H54 (cell line): ENCODE results near the gene RIPOR3.

ENCODE experiments used
- DNase-seq: peaks from one replicate; pipeline ENCODE4 v3.0.0; 2011; ENCODE audit warnings: low spot score, mixed read lengths; ENCODE audit not compliant: insufficient read length
- FAIRE-seq: peaks from 3 replicates; lab custom pipeline; 2011; peaks lifted over from hg19 to GRCh38; lab: Jason Lieb, UNC
- POLR2A ChIP-seq: IDR thresholded peaks from 2 replicates; pipeline ENCODE4 v1.6.1; 2011; ENCODE audit warnings: low read depth, mild to moderate bottlenecking, low read length

Gene RIPOR3

GRCh38 chr20:50636601-50637540 lies 54.5 kb downstream of the RIPOR3 start:
- DNase-seq, result no peak

DNA sequence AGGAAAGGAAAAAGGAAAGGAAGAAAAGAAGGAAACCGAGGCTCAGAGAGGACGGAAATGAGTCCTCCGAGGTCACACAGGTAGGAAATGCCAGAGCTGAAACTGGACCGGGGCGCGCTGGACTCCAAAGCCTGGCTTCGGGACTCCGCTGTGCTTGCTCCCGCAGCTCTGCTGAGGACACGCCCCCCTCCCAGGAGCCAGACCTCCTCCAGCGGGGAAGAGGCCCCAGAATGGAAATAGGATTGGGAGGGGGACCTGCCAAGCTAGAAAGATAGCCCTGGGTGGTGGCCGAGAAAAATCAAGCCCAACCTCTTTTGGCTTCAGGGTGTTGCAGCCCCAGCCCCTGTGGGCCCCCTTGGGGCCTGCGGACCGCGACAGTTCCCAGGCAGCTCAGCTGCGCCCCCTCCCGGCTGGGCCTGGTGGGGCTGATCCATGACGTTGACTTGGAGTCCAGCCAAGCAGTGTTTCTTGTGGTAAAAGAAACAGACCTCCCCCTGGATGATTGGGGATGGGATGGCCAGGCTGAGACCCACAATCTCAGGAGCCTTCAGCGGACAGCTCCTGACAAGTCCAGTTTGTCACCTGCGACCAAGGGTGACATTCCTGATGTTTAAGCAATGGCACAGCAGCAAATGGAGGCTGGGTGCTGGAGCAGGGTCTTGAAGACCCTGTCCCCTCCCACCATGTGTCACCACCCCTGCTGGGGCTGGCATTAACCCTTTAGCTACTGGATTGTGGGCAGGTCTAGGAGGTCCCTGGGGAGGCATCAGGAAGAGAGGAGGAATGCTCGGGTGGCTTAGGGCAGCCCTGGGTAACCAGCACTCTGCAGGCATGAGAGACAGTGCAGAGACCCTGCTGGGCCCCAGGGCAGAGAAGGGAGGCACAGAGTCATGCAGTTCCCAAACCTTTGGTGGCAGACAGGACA lies 55.4 kb downstream of the RIPOR3 start:
- DNase-seq (peak; percentile 78), FAIRE-seq (no peak)
- TF ChIP-seq POLR2A, result no peak

More at GRCh38 chr20:50636601-50637540, 54.5 kb downstream of the RIPOR3 start:
- no peak for FAIRE-seq
- no peak for TF ChIP-seq POLR2A

DNA sequence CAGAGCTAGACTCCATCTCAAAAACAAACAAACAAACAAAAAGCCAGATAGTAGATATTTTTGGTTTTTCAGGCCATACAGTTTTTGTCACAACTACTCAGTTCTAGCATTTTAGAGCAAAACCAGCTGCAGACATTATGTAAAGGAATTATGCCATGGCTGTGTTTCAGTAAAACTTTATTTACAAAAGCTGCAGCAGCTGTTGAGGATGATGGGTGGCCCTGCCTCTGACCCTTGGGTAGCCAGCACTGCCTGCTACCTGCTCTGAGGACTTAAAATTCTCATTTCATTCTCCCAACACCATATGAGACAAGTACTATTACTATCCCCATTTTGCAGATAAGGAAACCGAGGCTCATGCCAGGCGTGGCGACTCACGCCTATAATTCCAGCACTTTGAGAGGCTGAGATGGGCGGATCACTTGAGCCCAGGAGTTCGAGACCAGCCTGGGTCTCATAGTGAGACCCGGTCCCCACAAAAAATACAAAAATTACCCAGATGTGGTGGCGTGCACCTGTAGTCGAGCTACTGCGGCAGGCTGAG lies 56.3 kb downstream of the RIPOR3 start:
- no peak for FAIRE-seq
- no peak for DNase-seq
- TF ChIP-seq POLR2A, result no peak

- DNase-seq, result no peak
- no peak for TF ChIP-seq POLR2A
- no peak for FAIRE-seq
These were observed 57.2 kb downstream of the RIPOR3 start for GRCh38 chr20:50634191-50634590.

GRCh38 chr20:50633361-50633760 lies 58.0 kb downstream of the RIPOR3 start:
- TF ChIP-seq POLR2A, result no peak
- FAIRE-seq (no peak), DNase-seq (no peak)

- DNase-seq (no peak), FAIRE-seq (no peak)
- TF ChIP-seq POLR2A, result no peak
These were observed 58.6 kb downstream of the RIPOR3 start for GRCh38 chr20:50632701-50633100.

DNA sequence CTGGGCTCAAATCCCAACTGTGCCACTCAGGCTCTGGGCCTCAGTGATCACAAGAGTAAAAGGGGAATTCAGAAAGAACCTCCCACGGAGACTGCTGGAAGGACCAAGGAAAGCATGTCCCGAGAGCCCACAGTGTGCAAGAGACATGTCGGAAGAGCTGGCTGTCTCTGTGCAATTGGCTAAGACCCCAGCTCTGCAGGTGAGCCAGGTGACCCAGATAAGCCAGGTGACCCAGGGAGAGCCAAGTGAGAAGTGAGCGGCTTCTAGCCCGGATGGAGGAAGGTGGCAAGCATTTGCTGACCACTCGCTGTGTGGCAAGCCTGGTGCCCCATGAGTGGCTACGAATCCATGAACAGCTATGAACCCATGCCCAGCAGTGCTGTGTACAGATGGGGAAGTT lies 59.1 kb downstream of the RIPOR3 start:
- no peak for FAIRE-seq
- TF ChIP-seq POLR2A, result no peak
- DNase-seq, result no peak

- no peak for TF ChIP-seq POLR2A
- no peak for DNase-seq
- no peak for FAIRE-seq
These were observed 60.6 kb downstream of the RIPOR3 start for GRCh38 chr20:50630578-50631263.

DNA sequence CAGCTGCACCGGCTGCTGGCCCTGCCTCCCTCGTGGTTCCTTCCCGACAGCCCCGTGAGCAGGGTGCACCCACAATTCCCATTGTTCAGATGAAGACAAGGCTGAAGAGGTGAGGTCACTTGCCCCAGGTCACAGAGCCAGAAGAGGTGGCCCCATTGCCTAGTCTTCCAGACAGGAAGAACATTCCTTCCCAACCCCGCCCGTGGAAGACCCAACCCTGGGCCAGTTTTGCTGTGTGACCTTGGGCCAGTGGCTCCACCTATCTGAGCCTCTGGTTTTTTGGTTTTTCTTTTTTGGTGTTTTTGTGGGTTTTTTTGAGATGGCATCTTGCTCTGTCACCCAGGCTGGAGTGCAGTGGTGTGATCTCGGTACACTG lies 61.7 kb downstream of the RIPOR3 start:
- DNase-seq, result no peak
- FAIRE-seq, result no peak
- TF ChIP-seq POLR2A, result no peak

DNA sequence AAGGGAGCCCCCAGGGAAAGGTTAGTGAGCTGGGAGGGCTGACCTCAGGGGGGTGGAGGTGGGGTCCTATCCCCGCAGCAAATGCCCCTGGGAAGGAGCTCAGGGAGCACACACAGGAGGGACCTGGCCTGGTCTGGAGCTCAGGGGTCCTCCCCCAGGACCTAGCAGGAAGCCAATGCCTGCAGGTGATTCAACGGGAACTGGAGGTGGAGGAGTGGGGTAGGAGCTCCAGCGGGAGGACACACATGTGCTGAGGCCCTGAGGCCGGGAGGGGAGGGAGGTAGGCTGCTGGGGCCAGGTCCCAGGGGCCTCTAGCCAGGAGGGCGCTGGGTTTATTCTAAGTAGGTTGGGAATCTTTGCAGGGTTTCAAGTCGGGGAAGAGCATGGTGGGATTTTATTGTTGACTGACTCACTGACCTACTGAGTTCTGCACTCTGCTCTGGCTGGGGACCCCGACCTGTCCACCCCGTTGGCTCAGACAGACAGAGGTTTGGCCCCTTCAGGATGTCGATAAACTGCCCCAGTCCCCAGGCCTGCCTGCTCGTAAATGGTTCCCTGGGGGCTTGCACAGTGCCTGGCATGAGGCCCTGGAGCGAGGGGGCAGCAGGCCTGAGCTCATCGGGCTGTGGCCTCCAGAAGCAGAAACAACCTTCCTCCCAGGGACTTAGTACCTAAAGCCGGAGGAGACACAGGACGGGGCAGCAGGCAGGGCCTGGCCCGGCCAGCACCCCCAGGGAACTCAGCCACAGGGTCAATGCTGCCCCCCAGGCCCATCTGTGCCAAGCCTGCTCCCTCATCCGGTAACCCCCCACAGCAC lies 62.3 kb downstream of the RIPOR3 start:
- DNase-seq, result no peak
- FAIRE-seq, result no peak
- no peak for TF ChIP-seq POLR2A

- no peak for TF ChIP-seq POLR2A
- DNase-seq, result no peak
- FAIRE-seq, result no peak
These were observed 63.0 kb downstream of the RIPOR3 start for GRCh38 chr20:50628332-50628731.

DNA sequence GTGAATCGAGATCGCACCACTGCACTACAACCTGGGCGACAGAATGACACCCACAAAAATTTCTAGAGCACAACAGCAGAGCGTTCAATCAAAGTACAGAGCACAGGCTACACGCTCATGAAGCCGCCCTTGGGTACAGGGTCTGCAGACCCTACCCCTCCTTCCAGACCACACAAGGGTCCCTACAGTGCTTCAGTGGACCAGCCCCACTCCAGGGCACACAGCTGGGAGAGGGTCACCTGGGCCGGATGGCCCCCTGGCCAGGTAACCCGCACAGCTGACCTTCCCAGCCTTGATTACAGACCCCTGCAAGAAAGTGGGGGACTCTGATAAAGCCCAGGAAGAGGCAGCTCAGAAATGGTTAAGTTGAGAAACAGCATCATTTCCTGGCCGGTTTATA lies 63.6 kb downstream of the RIPOR3 start:
- no peak for TF ChIP-seq POLR2A
- DNase-seq, result no peak
- no peak for FAIRE-seq

DNA sequence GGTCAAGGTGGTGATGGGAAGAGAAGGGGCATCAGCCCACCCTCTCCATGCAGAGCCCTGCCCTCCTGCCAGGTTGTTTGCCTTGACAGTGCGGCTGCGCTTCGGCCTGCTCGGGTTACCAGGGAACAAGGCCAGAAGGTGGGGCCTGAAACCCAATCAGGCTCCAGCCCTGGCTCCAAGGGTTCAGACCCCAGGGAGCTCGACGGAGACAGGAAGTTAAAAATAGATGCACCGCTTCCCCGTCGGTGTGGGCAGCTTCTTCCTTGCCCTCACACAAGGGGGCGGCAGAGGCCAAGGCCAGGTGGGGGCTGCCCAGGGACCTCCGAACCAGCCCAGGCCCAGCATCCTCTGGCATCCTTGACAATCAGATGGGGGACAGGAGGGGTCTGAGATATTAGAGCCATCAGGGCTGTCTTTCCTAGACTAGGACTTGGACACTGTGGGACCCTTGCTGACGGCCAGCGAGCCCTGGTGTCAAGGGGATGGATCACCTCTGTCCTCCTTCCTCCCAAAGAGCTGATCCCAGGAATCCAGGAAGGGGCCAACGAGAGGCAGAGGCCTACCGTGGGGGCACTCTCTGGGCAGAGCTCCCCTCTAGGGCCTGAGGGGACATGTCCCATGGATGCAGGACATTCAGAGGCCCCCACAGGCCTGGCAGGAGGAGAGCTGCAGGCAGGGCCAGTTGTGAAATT lies 65.2 kb downstream of the RIPOR3 start:
- DNase-seq (no peak), FAIRE-seq (no peak)
- no peak for TF ChIP-seq POLR2A
